ENCODE results near the gene OR2T5.
"Not testable (repeated sequence)": the region's sequence is repeated elsewhere in the genome, so short reads cannot be mapped to it uniquely, and the experiment has no call there.

Gene OR2T5

GRCh38 chr1:248471154-248471553 is 17.2 kb upstream of the OR2T5 start:
- TF ChIP-seq CTCF (IDR thresholded peaks at IDR 0.05; ENCODE audit: unreplicated experiment in 3 of 3) = no peak
- no peak overlapping the region for H3K4me3 Mint-ChIP-seq
- peaks cover 27% of the 10 kb centered on the region for H3K9me3 Mint-ChIP-seq
- no peaks in the 10 kb centered on the region for H3K36me3 Mint-ChIP-seq (ENCODE audit: low read depth)
- no peak overlapping the region for H3K27ac Mint-ChIP-seq
- no peaks in the 10 kb centered on the region for H3K4me1 Mint-ChIP-seq
- no peaks in the 10 kb centered on the region for H3K27me3 Mint-ChIP-seq (ENCODE audit: low read depth)

GRCh38 chr1:248472111-248472510 is 16.3 kb upstream of the OR2T5 start:
- not testable (repeated sequence) for H3K27me3 Mint-ChIP-seq (ENCODE audit: low read depth); H3K27ac Mint-ChIP-seq; H3K4me3 Mint-ChIP-seq; H3K36me3 Mint-ChIP-seq (ENCODE audit: low read depth); H3K4me1 Mint-ChIP-seq
- peaks cover 26% of the 10 kb centered on the region for H3K9me3 Mint-ChIP-seq

GRCh38 chr1:248473051-248473450 is 15.3 kb upstream of the OR2T5 start, which contains the start of gene OR2T3:
TSS of gene OR2T3 (plus strand) at chr1:248473351. CDS start at chr1:248473351, 0 bp downstream.
- not testable (repeated sequence) for H3K27ac Mint-ChIP-seq; H3K27me3 Mint-ChIP-seq (ENCODE audit: low read depth); H3K4me1 Mint-ChIP-seq; H3K4me3 Mint-ChIP-seq; H3K36me3 Mint-ChIP-seq (ENCODE audit: low read depth)
- H3K9me3 Mint-ChIP-seq = peaks cover 24% of the 10 kb centered on the region

- not testable (repeated sequence) for H3K4me1 Mint-ChIP-seq; H3K27ac Mint-ChIP-seq; H3K36me3 Mint-ChIP-seq (ENCODE audit: low read depth); H3K27me3 Mint-ChIP-seq (ENCODE audit: low read depth); H3K4me3 Mint-ChIP-seq
- H3K9me3 Mint-ChIP-seq = peaks cover 25% of the 10 kb centered on the region
Measured at GRCh38 chr1:248475660-248476059, 12.7 kb upstream of the OR2T5 start.

- not testable (repeated sequence) for H3K4me3 Mint-ChIP-seq; H3K36me3 Mint-ChIP-seq (ENCODE audit: low read depth); H3K27me3 Mint-ChIP-seq (ENCODE audit: low read depth); H3K27ac Mint-ChIP-seq; H3K4me1 Mint-ChIP-seq
- peaks cover 19% of the 10 kb centered on the region for H3K9me3 Mint-ChIP-seq
Measured at GRCh38 chr1:248481686-248482579, 6.5 kb upstream of the OR2T5 start.

GRCh38 chr1:248496661-248497060 is 8.3 kb downstream of the OR2T5 start:
- not testable (repeated sequence) for H3K4me3 Mint-ChIP-seq; H3K36me3 Mint-ChIP-seq (ENCODE audit: low read depth); H3K27ac Mint-ChIP-seq; H3K4me1 Mint-ChIP-seq; H3K27me3 Mint-ChIP-seq (ENCODE audit: low read depth); H3K9me3 Mint-ChIP-seq

- not testable (repeated sequence) for H3K4me1 Mint-ChIP-seq; H3K4me3 Mint-ChIP-seq; H3K27ac Mint-ChIP-seq; H3K9me3 Mint-ChIP-seq; H3K27me3 Mint-ChIP-seq (ENCODE audit: low read depth); H3K36me3 Mint-ChIP-seq (ENCODE audit: low read depth)
Measured at GRCh38 chr1:248500305-248501035, 12.1 kb downstream of the OR2T5 start.

- H3K36me3 Mint-ChIP-seq (ENCODE audit: low read depth); H3K4me3 Mint-ChIP-seq; H3K27ac Mint-ChIP-seq; H3K9me3 Mint-ChIP-seq; H3K4me1 Mint-ChIP-seq; H3K27me3 Mint-ChIP-seq (ENCODE audit: low read depth): not testable (repeated sequence)
Measured at GRCh38 chr1:248507773-248508172, 19.4 kb downstream of the OR2T5 start, which contains the start of gene OR2G6. TSS of gene OR2G6 (plus strand) at chr1:248508073. CDS start at chr1:248521647, 13,574 bp downstream.

GRCh38 chr1:248510217-248510616 is 21.8 kb downstream of the OR2T5 start:
- H3K27me3 Mint-ChIP-seq (ENCODE audit: low read depth); H3K9me3 Mint-ChIP-seq; H3K27ac Mint-ChIP-seq; H3K4me1 Mint-ChIP-seq; H3K36me3 Mint-ChIP-seq (ENCODE audit: low read depth); H3K4me3 Mint-ChIP-seq: not testable (repeated sequence)

- H3K9me3 Mint-ChIP-seq = peaks cover 40% of the 10 kb centered on the region
- H3K4me3 Mint-ChIP-seq = no peak overlapping the region
- H3K4me1 Mint-ChIP-seq = no peaks in the 10 kb centered on the region
- H3K36me3 Mint-ChIP-seq (ENCODE audit: low read depth) = no peaks in the 10 kb centered on the region
- H3K27ac Mint-ChIP-seq = no peak overlapping the region
- no peaks in the 10 kb centered on the region for H3K27me3 Mint-ChIP-seq (ENCODE audit: low read depth)
- TF ChIP-seq CTCF (IDR thresholded peaks at IDR 0.05; ENCODE audit: unreplicated experiment in 3 of 3) = no peak
Measured at GRCh38 chr1:248521856-248522255, 33.5 kb downstream of the OR2T5 start.

- not testable (repeated sequence) for H3K36me3 Mint-ChIP-seq (ENCODE audit: low read depth); H3K27me3 Mint-ChIP-seq (ENCODE audit: low read depth); H3K27ac Mint-ChIP-seq; H3K4me3 Mint-ChIP-seq; H3K9me3 Mint-ChIP-seq; H3K4me1 Mint-ChIP-seq
Measured at GRCh38 chr1:248537449-248537848, 49.1 kb downstream of the OR2T5 start.

Measured in nephron (organoid).